ENCODE measurements around the gene PTPN14.
A peak's percentile ranks its signal among the peaks of the same experiment; 100 is the strongest.

The PTPN14 gene

GRCh38 chr1:214328770-214329469, 222.5 kb downstream of the PTPN14 start:
- no peak overlapping the region for H2AFZ ChIP-seq (ENCODE audit: low read depth, low read length)
- H3K4me2 ChIP-seq (ENCODE audit: insufficient read depth, low read length): no peak overlapping the region
- H3K36me3 ChIP-seq (ENCODE audit: insufficient read depth, low read length): peaks cover 66% of the 10 kb centered on the region
- ATAC-seq (ENCODE audit: insufficient read depth, low read depth): peak; percentile 92
- no peak overlapping the region for H3K27ac ChIP-seq (ENCODE audit: low read length)
- no peak overlapping the region for H3K4me3 ChIP-seq (ENCODE audit: low read depth in 1 of 2, low read length in 2 of 2)
- peak; percentile 77 for DNase-seq
- H3K9ac ChIP-seq (ENCODE audit: low read depth, low read length): no peak overlapping the region
- no peaks in the 10 kb centered on the region for H3K27me3 ChIP-seq (ENCODE audit: insufficient read depth, low read length, poor library complexity)
- no peaks in the 10 kb centered on the region for H3K79me2 ChIP-seq (ENCODE audit: insufficient read depth, low read length)
- H4K20me1 ChIP-seq (ENCODE audit: insufficient read depth, low read length): peaks cover 2% of the 10 kb centered on the region; the same call in 1 of the 2 replicates
- no peaks in the 10 kb centered on the region for H3K4me1 ChIP-seq (ENCODE audit: insufficient read depth, low read length)
- no peaks in the 10 kb centered on the region for H3K9me3 ChIP-seq (ENCODE audit: insufficient read depth, low read length, severe bottlenecking)
- TF ChIP-seq EZH2 (IDR thresholded peaks at IDR 0.05; ENCODE audit: borderline replicate concordance, low read depth, low read length, severe bottlenecking) (no peak), CTCF (IDR thresholded peaks at IDR 0.05; ENCODE audit: borderline replicate concordance, extremely low read depth, low read length, poor library complexity, severe bottlenecking) (peak; percentile 96)

GRCh38 chr1:214327514-214327913, 223.9 kb downstream of the PTPN14 start:
- Histone ChIP-seq H2AFZ (ENCODE audit: low read depth, low read length) (no peak overlapping the region), H3K4me1 (ENCODE audit: insufficient read depth, low read length) (no peaks in the 10 kb centered on the region), H3K27ac (ENCODE audit: low read length) (no peak overlapping the region), H3K27me3 (ENCODE audit: insufficient read depth, low read length, poor library complexity) (no peaks in the 10 kb centered on the region), H3K4me3 (ENCODE audit: low read depth in 1 of 2, low read length in 2 of 2) (no peak overlapping the region), H4K20me1 (ENCODE audit: insufficient read depth, low read length) (peaks cover 2% of the 10 kb centered on the region; the same call in 1 of the 2 replicates), H3K79me2 (ENCODE audit: insufficient read depth, low read length) (no peaks in the 10 kb centered on the region), H3K36me3 (ENCODE audit: insufficient read depth, low read length) (peaks cover 68% of the 10 kb centered on the region), H3K9me3 (ENCODE audit: insufficient read depth, low read length, severe bottlenecking) (no peaks in the 10 kb centered on the region), H3K9ac (ENCODE audit: low read depth, low read length) (no peak overlapping the region), H3K4me2 (ENCODE audit: insufficient read depth, low read length) (no peak overlapping the region)
- no peak for DNase-seq
- TF ChIP-seq EZH2 (IDR thresholded peaks at IDR 0.05; ENCODE audit: borderline replicate concordance, low read depth, low read length, severe bottlenecking) (no peak), CTCF (IDR thresholded peaks at IDR 0.05; ENCODE audit: borderline replicate concordance, extremely low read depth, low read length, poor library complexity, severe bottlenecking) (no peak)
- ATAC-seq (ENCODE audit: insufficient read depth, low read depth): no peak

- Histone ChIP-seq H3K27me3 (ENCODE audit: insufficient read depth, low read length, poor library complexity) (no peaks in the 10 kb centered on the region), H3K36me3 (ENCODE audit: insufficient read depth, low read length) (peaks cover 70% of the 10 kb centered on the region), H3K4me3 (ENCODE audit: low read depth in 1 of 2, low read length in 2 of 2) (no peak overlapping the region), H3K4me1 (ENCODE audit: insufficient read depth, low read length) (no peaks in the 10 kb centered on the region), H3K79me2 (ENCODE audit: insufficient read depth, low read length) (no peaks in the 10 kb centered on the region), H4K20me1 (ENCODE audit: insufficient read depth, low read length) (0 out of 2 replicates have a peak, but pooled peaks cover 2% of the 10 kb centered on the region), H2AFZ (ENCODE audit: low read depth, low read length) (no peak overlapping the region), H3K9me3 (ENCODE audit: insufficient read depth, low read length, severe bottlenecking) (no peaks in the 10 kb centered on the region), H3K27ac (ENCODE audit: low read length) (no peak overlapping the region), H3K4me2 (ENCODE audit: insufficient read depth, low read length) (no peak overlapping the region), H3K9ac (ENCODE audit: low read depth, low read length) (no peak overlapping the region)
- TF ChIP-seq CTCF (IDR thresholded peaks at IDR 0.05; ENCODE audit: borderline replicate concordance, extremely low read depth, low read length, poor library complexity, severe bottlenecking) (no peak), EZH2 (IDR thresholded peaks at IDR 0.05; ENCODE audit: borderline replicate concordance, low read depth, low read length, severe bottlenecking) (no peak)
- ATAC-seq (ENCODE audit: insufficient read depth, low read depth): no peak
- DNase-seq: no peak
These were observed 225.0 kb downstream of the PTPN14 start for GRCh38 chr1:214326406-214326805.
